ENCODE data around the gene MAPRE3.

- no peak for TF ChIP-seq GATA2 (IDR thresholded peaks at IDR 0.05; ENCODE audit: low read depth, low read length)
- TF ChIP-seq GATA3 (IDR thresholded peaks at IDR 0.05; ENCODE audit: low read depth, low read length) = no peak
These were observed 27.0 kb downstream of the MAPRE3 start for GRCh38 chr2:26997394-26997793.
